HPDE6-E6E7 (cell line): ENCODE data around the gene NPAS2.

Experiments
- DNase-seq: peaks from one replicate; pipeline ENCODE4 v3.0.0; 2011; ENCODE audit warnings: missing footprints; ENCODE audit errors: extremely low spot score

NPAS2 gene

GRCh38 chr2:100965596-100965995 lies 145.7 kb downstream of the NPAS2 start:
- DNase-seq = no peak

GRCh38 chr2:100967716-100968115 lies 147.8 kb downstream of the NPAS2 start:
- no peak for DNase-seq

DNA sequence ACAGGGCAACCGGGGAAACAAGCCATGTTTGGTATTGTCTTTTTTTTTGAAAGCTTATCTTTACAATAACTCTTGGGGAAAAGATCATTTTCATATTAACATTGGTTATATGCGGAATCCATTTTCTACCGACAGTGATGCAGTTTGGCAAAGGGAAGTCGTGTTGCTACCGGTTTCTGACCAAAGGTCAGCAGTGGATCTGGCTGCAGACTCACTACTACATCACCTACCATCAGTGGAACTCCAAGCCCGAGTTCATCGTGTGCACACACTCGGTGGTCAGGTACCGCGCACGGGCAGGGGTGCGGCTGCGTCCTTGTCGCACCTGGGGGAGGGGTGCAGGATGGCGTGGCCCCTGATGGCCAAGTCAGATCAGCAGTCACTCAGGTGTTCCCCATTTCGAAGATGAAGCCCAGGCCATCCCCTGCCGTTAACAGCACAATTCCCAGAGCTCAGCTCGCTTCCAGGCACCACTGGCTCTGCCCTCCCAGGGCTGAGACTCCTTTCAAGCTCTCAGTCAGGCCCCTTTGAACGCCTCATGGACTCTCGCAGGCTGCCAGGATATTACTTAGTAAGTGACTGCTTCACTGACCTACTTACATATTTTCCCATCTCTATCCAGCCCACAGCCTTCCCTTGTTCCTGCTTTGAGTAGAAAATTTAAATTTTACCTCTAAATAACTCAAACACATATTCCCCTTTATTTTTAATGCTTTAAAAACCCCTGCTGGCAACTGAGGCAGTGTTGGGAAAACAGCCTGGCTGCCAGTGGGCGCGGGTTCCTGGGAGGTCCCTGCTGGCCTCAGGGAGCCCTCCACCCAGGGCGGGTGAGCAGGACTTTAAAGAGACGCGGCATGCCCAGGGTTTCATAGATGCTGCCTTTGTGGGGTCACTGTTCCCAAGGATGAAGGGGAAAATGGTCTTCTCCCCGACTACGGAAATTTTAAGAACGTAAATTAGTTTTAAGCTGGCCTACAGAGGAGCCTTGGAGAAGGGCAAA lies 148.5 kb downstream of the NPAS2 start:
- DNase-seq = no peak

GRCh38 chr2:100969998-100970397 lies 150.1 kb downstream of the NPAS2 start:
- DNase-seq = no peak

DNA sequence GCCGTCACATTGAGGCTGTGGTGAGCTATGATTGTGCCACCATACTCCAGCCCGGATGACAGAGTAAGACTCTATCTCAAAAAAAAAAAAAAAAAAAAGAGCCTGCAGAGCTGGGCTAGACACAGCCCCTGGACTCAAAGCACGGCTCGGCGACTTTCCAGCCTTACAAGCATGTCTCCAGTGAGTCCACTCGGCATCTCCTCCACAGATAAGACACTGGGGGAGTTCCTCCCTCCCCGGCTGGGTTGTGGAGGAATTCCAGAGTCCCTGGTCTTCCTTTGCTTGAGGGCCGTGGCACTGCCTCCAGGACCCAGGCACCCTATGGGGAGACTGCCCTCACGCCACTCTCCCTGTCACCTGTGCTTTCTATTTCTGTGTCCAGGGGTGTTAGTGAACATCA lies 151.3 kb downstream of the NPAS2 start:
- no peak for DNase-seq

DNA sequence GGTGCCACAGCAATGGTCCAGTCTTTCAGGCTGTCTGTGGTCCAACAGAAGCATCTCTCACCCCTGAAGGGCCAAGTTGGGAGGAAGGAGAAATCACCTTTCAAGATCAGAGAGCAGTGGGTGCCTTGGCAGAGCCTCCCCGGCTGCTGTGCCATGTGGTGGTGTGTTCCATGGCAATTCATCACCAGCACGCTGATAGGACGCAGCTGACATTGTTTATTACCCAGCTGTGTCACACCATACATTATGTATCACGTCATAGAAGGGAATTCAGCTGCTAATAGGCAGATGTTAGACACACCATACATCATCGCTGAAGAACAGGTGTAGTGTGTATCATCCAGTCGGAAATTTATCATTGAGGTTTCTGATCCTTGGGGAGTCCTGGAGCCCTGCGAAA lies 152.5 kb downstream of the NPAS2 start:
- no peak for DNase-seq

DNA sequence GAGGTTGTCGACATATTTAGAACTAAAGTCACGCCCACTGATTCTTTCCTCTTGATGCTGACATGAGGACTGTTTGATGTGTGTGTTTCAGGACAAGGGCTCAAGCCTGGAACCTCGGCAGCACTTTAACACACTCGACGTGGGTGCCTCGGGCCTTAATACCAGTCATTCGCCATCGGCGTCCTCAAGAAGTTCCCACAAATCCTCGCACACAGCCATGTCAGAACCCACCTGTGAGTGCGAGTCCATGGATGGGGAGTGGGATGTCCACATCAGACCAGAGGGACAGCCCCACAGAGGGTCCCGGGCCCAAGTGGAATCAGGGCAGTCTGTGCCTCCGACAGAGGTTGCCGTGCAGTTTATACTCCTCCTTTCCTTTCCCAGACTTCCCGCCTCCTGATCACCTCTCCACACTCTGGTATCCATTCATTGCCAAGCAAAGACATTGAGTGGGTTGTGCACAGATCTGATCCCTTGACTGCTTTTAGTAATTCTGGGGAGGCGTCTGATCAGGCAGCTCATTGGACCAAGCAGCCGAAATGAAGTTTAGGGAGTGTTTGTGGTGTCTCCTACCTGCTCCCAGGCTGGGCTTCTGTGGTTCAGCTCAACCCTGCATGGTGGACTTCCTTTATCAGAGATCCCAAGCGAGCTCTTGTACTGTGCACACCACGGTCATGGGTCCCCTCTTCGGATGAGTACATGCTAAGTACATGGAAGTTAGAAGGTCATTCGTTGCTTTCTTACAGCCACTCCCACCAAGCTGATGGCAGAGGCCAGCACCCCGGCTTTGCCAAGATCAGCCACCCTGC lies 155.0 kb downstream of the NPAS2 start:
- DNase-seq = no peak

DNA sequence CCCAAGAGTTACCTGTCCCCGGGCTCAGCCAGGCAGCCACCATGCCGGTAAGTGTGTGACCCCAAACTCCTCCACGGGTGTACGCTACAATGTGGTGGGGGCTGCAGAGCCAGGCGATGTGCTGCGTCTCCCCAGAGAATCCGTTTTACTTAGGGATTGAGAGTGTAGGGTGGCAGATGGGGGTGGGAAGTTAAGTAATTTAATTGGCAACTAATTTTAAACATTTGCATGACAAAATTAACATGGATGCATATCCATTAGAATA lies 155.5 kb downstream of the NPAS2 start:
- DNase-seq = no peak

DNA sequence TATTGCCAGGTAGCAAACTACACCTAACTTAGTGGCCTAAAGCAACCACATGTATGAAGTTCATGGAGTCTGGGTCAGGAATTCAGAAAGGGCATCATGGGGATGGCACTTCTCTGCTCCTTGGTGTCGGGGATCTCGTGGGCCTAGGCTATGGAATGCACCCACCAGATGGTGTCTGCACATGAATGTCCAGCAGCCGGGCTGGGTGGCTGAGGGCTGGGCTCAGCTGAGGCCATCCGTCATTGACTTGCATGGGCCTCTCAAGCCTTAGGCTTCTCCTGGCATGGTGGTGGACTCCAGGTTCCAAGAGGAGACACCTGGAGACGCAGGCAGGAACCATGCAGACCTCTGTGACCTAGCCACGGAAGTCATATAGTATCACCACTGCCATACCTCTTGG lies 156.1 kb downstream of the NPAS2 start:
- DNase-seq = no peak

- no peak for DNase-seq
Observed at GRCh38 chr2:100976645-100977391, 156.9 kb downstream of the NPAS2 start.

GRCh38 chr2:100977511-100977910 lies 157.6 kb downstream of the NPAS2 start:
- no peak for DNase-seq

GRCh38 chr2:100978582-100979191 lies 158.7 kb downstream of the NPAS2 start:
- no peak for DNase-seq

DNA sequence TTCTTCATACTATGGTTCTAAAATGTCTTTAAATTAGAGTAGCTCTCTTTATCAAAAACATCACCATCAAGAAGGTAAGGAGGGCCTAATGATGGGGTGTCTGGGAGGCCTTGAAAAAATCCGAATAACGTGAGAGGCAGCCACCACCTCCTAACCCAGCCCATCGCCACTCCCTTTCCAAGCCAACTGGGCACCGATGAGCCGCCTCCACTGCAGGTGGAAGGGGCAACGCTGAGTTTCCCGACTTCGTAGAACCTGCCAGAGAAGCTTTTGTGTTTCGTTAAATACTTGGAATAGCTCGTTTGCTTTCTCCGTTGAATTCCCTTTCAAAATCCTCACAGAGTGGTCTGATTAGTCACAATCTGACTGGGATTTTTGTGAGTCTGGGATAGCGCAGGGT lies 160.1 kb downstream of the NPAS2 start:
- no peak for DNase-seq

GRCh38 chr2:100981011-100981410 lies 161.1 kb downstream of the NPAS2 start:
- DNase-seq = no peak

- no peak for DNase-seq
Observed at GRCh38 chr2:100982431-100982861, 162.5 kb downstream of the NPAS2 start.

DNA sequence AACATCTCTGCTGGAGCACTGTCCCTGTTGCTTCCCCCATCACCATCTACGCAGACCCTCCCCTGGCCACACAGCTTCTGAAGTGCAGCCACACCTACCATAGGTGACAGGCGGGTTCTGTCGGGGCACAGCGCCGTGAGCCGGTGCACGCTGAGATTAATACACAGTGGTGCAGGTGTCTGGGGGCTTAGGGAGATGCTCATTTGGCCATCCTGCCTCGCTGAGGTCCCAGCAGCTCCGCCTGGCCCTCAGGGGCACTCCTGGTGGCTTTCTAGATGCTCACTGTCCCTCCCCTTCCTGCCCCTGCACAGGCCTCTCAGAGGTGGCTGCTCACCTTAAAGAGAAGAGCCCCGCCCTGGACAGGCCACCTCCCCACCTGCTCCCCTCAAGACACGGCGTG lies 163.3 kb downstream of the NPAS2 start:
- DNase-seq = no peak

GRCh38 chr2:100983684-100984310 lies 163.9 kb downstream of the NPAS2 start:
- DNase-seq = no peak

GRCh38 chr2:100984892-100985307 lies 165.0 kb downstream of the NPAS2 start:
- peak; percentile 52 for DNase-seq

- DNase-seq = no peak
Observed at GRCh38 chr2:100986157-100986556, 166.2 kb downstream of the NPAS2 start.

GRCh38 chr2:100987536-100987935 lies 167.6 kb downstream of the NPAS2 start:
- DNase-seq = no peak

DNA sequence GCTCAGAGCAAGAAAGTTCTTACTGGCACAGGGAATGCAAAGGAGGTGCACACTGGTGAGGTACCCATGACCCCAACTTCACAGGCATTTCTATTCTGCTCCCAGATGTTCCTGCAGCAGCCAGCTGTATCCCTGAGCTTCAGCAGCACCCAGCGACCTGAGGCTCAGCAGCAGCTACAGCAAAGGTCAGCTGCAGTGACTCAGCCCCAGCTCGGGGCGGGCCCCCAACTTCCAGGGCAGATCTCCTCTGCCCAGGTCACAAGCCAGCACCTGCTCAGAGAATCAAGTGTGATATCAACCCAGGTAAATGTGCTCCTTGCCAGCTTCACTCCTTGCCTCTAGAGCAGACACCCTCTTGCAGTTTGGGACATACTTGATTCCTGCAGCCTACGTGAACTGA lies 168.0 kb downstream of the NPAS2 start:
- no peak for DNase-seq
